ENCODE measurements around the gene CEACAM21.
A peak's percentile ranks its signal among the peaks of the same experiment; 100 is the strongest.

Gene CEACAM21

GRCh38 chr19:41575998-41576397 lies at the start of gene CEACAM21:
CEACAM21 (plus strand) TSS chr19:41576166; CDS start chr19:41576275, 109 bp downstream.
- peak; percentile 54 for DNase-seq

GRCh38 chr19:41527089-41527488 lies 48.9 kb upstream of the CEACAM21 start:
- no peak for DNase-seq

GRCh38 chr19:41528106-41528505 lies 47.9 kb upstream of the CEACAM21 start:
- no peak for DNase-seq

GRCh38 chr19:41529484-41530183 lies 46.3 kb upstream of the CEACAM21 start:
- no peak for DNase-seq

- no peak for DNase-seq
Measured at GRCh38 chr19:41530184-41530534, 45.8 kb upstream of the CEACAM21 start.

- DNase-seq, result peak; percentile 52
Measured at GRCh38 chr19:41530761-41531301, 45.1 kb upstream of the CEACAM21 start.

- peak; percentile 77 for DNase-seq
Measured at GRCh38 chr19:41531438-41532311, 44.3 kb upstream of the CEACAM21 start.

GRCh38 chr19:41532526-41532925 lies 43.4 kb upstream of the CEACAM21 start:
- no peak for DNase-seq

GRCh38 chr19:41533671-41534215 lies 42.2 kb upstream of the CEACAM21 start:
- no peak for DNase-seq

GRCh38 chr19:41535029-41535622 lies 40.8 kb upstream of the CEACAM21 start:
- DNase-seq, result no peak

- no peak for DNase-seq
Measured at GRCh38 chr19:41537789-41538188, 38.2 kb upstream of the CEACAM21 start.

- DNase-seq, result no peak
Measured at GRCh38 chr19:41540041-41540695, 35.8 kb upstream of the CEACAM21 start.

GRCh38 chr19:41541990-41542584 lies 33.9 kb upstream of the CEACAM21 start:
- DNase-seq, result no peak

- DNase-seq, result no peak
Measured at GRCh38 chr19:41542622-41543021, 33.3 kb upstream of the CEACAM21 start.

GRCh38 chr19:41543582-41543981 lies 32.4 kb upstream of the CEACAM21 start:
- DNase-seq, result no peak

- no peak for DNase-seq
Measured at GRCh38 chr19:41545547-41545946, 30.4 kb upstream of the CEACAM21 start.

GRCh38 chr19:41546386-41546789 lies 29.6 kb upstream of the CEACAM21 start:
- DNase-seq, result no peak

GRCh38 chr19:41546961-41547360 lies 29.0 kb upstream of the CEACAM21 start:
- DNase-seq, result no peak

- DNase-seq, result no peak
Measured at GRCh38 chr19:41547569-41547968, 28.4 kb upstream of the CEACAM21 start.

- no peak for DNase-seq
Measured at GRCh38 chr19:41548047-41548446, 27.9 kb upstream of the CEACAM21 start.

- DNase-seq, result no peak
Measured at GRCh38 chr19:41548954-41549688, 26.8 kb upstream of the CEACAM21 start.

Measured in femur (tissue), 1 donor.